Osteoblast (primary cell): ENCODE data around the gene AQP1. TPM values are rescaled to one million over a fixed set of nuclear protein-coding genes. Genes with fewer than 3 reads are reported as not detected.

Experiments
- DNase-seq: peaks from one replicate; pipeline ENCODE4 v3.0.0; 2011; ENCODE audit warnings: low spot score, mixed read lengths; ENCODE audit not compliant: insufficient read length; ENCODE audit errors: missing footprints
- H2AFZ ChIP-seq: 2 replicates; pipeline ENCODE4 v1.6.0; 2011; ENCODE audit warnings: mild to moderate bottlenecking, low read length
- H3K27ac ChIP-seq: 2 replicates; pipeline ENCODE4 v1.5.1; 2011; ENCODE audit warnings: mild to moderate bottlenecking, low read depth, low read length, moderate library complexity
- H3K27me3 ChIP-seq: 2 replicates; pipeline ENCODE4 v1.6.0; 2012; ENCODE audit warnings: mild to moderate bottlenecking, control low read depth, inconsistent platforms, low read length, moderate library complexity; ENCODE audit not compliant: insufficient read depth
- H3K36me3 ChIP-seq: 2 replicates; pipeline ENCODE4 v1.5.1; 2011; ENCODE audit warnings: mild to moderate bottlenecking, low read length, control low read depth, moderate library complexity; ENCODE audit not compliant: insufficient read depth
- H3K4me1 ChIP-seq: 2 replicates; pipeline ENCODE4 v1.5.1; 2011; ENCODE audit warnings: mild to moderate bottlenecking, low read length, control low read depth, moderate library complexity; ENCODE audit not compliant: insufficient read depth
- H3K4me2 ChIP-seq: 2 replicates; pipeline ENCODE4 v1.6.0; 2011; ENCODE audit warnings: mild to moderate bottlenecking, low read length; ENCODE audit not compliant: insufficient read depth
- H3K4me3 ChIP-seq: fragments of 200-600 bp; sonication (generic); 3 replicates; pipeline ENCODE4 v1.5.1; 2012; ENCODE audit warnings: mild to moderate bottlenecking, low read length, inconsistent platforms; ENCODE audit not compliant: insufficient read depth
- H3K79me2 ChIP-seq: 2 replicates; pipeline ENCODE4 v1.6.0; 2012; ENCODE audit warnings: mild to moderate bottlenecking, low read length, control low read depth, inconsistent platforms; ENCODE audit not compliant: insufficient read depth
- H3K9me3 ChIP-seq: 2 replicates; pipeline ENCODE4 v1.5.1; 2011; ENCODE audit warnings: low read depth, low read length, control low read depth
- H4K20me1 ChIP-seq: 2 replicates; pipeline ENCODE4 v1.6.0; 2012; ENCODE audit warnings: mild to moderate bottlenecking, low read length, control low read depth; ENCODE audit not compliant: insufficient read depth
- total RNA-seq: library from RNA; depleted of rRNA; stranded (reverse); fragments of >200 nt; gene quantifications from 2 replicates; pipeline ENCODE4 v1.2.3, GENCODE V29; 2012
- TF ChIP-seq, protein P1 (sequence below): IDR thresholded peaks from 2 replicates; pipeline ENCODE4 v1.5.1; 2011; ENCODE audit warnings: mild to moderate bottlenecking, low read depth, low read length, moderate library complexity; ENCODE audit errors: extremely low read depth

The AQP1 gene
- total RNA-seq, 1 donor: 0.72 TPM

DNA sequence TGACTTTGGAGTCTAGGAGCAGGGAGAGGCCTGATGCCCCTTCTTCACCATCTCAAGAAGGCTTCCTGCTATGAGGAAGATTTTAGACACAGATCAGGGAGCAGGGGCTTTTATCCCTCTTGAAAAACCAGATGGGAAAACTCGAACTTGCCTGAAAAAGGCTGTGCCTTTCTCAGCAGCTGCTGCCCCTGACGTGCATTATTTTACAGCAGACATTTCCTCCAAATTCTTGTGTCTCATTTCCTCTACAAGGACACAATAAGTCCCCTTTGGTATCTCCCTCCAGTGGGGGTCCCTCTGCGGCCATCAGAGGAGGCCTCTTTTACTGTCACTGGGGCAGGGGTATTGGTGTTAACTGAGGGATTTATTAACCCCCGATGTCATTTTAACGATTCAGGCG is 38.0 kb upstream of the AQP1 start:
- Histone ChIP-seq H3K9me3 (no peaks in the 10 kb centered on the region), H3K4me3 (no peak overlapping the region), H3K27me3 (no peaks in the 10 kb centered on the region), H3K4me1 (no peaks in the 10 kb centered on the region), H4K20me1 (no peaks in the 10 kb centered on the region), H3K4me2 (no peak overlapping the region), H3K27ac (no peak overlapping the region), H3K79me2 (no peaks in the 10 kb centered on the region), H2AFZ (no peak overlapping the region), H3K36me3 (no peaks in the 10 kb centered on the region)
- TF ChIP-seq, protein P1, sequence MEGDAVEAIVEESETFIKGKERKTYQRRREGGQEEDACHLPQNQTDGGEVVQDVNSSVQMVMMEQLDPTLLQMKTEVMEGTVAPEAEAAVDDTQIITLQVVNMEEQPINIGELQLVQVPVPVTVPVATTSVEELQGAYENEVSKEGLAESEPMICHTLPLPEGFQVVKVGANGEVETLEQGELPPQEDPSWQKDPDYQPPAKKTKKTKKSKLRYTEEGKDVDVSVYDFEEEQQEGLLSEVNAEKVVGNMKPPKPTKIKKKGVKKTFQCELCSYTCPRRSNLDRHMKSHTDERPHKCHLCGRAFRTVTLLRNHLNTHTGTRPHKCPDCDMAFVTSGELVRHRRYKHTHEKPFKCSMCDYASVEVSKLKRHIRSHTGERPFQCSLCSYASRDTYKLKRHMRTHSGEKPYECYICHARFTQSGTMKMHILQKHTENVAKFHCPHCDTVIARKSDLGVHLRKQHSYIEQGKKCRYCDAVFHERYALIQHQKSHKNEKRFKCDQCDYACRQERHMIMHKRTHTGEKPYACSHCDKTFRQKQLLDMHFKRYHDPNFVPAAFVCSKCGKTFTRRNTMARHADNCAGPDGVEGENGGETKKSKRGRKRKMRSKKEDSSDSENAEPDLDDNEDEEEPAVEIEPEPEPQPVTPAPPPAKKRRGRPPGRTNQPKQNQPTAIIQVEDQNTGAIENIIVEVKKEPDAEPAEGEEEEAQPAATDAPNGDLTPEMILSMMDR: no peak
- no peak for DNase-seq

DNA sequence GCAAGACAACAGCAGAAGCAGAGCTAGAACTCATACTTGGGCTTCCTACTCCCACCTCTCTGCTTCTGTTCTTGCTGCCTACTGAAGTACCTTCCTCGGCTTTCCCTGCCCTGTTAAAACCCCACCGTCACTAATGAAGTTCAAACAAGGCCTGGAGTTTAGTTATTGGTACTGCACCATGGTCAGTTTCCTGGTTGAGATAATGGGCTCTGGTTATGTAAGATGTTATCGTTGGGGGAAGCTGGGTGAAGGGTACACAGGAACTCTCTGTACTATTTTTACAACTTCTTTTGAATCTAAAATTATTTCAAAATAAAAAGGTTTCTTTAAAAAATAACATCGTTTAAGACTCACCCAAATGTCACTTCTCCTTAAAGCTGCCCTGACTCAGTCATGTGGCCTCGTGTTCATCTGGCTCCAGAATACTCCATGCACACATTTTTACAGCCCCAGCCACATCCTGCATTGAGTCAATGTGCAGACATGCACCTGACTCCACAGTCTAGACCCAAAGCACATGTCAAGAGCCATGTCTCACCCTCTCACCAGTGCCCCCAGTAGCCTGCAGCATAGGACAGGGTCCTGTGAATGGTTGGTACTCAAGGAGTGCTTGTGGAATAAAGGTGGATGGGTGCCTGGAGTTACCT is 36.9 kb upstream of the AQP1 start:
- DNase-seq: no peak
- H3K27ac ChIP-seq: no peak overlapping the region
- H3K4me2 ChIP-seq: no peak overlapping the region
- H3K4me3 ChIP-seq: no peak overlapping the region
- H3K4me1 ChIP-seq: no peaks in the 10 kb centered on the region
- H3K36me3 ChIP-seq: no peaks in the 10 kb centered on the region
- H2AFZ ChIP-seq: no peak overlapping the region
- H3K79me2 ChIP-seq: no peaks in the 10 kb centered on the region
- peaks cover 3% of the 10 kb centered on the region for H3K27me3 ChIP-seq
- H3K9me3 ChIP-seq: no peaks in the 10 kb centered on the region
- TF ChIP-seq, protein P1: no peak
- no peaks in the 10 kb centered on the region for H4K20me1 ChIP-seq

DNA sequence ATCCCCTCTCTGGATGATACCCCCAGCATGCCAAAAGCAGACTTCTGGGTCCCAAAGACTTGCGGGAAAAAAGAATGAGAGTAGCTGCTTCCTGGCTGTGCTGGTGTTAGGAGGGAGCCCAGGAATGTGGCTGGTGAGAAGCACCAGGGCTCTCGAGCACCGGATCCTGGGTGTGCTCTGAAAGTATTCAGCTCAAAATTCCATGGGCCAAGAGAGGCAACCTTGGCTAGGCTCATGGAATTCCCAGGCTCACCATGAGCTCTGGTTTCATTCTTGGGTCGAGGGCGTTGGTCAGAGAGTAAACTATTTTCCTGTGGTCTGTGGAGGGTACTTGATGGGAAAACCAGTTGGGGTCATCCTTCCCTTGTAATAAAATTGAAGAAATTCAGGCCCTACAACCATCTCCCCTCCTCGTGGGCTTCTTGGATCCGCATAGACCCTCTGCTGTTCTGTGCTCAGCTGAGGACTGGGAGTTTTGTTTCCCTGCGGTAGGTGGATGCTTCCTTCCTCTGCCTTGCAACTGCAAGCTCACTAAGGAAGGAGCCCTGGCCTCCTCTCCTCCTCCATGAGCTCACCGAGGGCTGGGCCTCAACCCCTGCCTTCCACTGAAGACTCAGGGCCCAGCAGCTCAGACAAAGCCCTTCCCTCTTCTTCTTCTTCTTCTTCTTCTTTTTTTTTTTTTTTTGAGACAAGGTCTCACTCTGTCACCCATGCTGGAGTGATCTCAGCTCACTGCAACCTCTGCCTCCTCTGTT is 34.5 kb upstream of the AQP1 start:
- no peak overlapping the region for H3K4me3 ChIP-seq
- peaks cover 4% of the 10 kb centered on the region for H3K4me1 ChIP-seq
- DNase-seq: no peak
- no peaks in the 10 kb centered on the region for H3K79me2 ChIP-seq
- peaks cover 3% of the 10 kb centered on the region for H3K27me3 ChIP-seq
- H3K4me2 ChIP-seq: no peak overlapping the region
- TF ChIP-seq, protein P1: no peak
- H4K20me1 ChIP-seq: no peaks in the 10 kb centered on the region
- no peak overlapping the region for H3K27ac ChIP-seq
- H2AFZ ChIP-seq: no peak overlapping the region
- H3K9me3 ChIP-seq: no peaks in the 10 kb centered on the region
- no peaks in the 10 kb centered on the region for H3K36me3 ChIP-seq

DNA sequence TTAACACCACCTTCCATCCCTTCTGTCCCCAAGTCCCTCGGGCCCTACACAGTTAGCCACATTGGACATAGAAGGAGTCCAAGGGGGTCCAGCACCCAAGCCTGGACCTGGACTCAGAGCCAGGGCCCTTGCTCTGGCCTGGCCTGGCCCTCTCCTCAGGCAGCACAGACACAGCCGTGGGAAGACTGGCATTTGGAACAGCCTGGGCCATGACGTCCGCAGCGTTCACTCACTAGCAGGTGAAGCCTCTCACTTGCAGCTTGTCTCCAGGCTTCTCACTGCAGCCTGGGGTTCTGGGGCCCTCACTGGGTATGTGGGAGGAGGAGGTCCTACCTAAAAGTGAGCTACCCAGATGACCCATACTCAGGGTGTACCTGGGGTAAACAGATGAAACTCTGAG is 33.7 kb upstream of the AQP1 start:
- TF ChIP-seq, protein P1: no peak
- peaks cover 4% of the 10 kb centered on the region for H3K4me1 ChIP-seq
- no peak for DNase-seq
- peaks cover 3% of the 10 kb centered on the region for H3K27me3 ChIP-seq
- no peak overlapping the region for H2AFZ ChIP-seq
- no peaks in the 10 kb centered on the region for H3K36me3 ChIP-seq
- no peak overlapping the region for H3K4me2 ChIP-seq
- H3K4me3 ChIP-seq: no peak overlapping the region
- H4K20me1 ChIP-seq: no peaks in the 10 kb centered on the region
- H3K79me2 ChIP-seq: no peaks in the 10 kb centered on the region
- no peaks in the 10 kb centered on the region for H3K9me3 ChIP-seq
- no peak overlapping the region for H3K27ac ChIP-seq
